ENCODE results near the gene LACRT.

LACRT gene

DNA sequence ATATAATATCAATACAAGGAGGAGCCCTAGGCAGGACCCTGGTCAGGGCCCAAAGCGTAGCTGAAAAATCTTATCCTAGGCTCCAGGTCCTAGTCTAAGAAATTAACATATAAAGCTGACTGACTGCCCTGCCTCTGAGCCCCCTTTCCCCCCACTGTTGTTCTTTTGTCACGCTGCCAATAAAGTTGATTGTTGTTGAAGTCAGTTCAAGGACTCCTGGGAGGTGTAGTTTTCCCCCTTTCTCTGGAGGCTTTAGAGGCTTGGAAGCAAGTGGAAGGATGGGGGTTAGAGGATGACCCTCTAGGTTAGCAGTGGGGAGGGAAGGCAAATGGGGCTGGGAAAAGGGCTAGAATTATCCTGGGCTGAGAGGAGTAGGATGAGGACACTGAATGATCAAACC lies 49.5 kb downstream of the LACRT start:
- no peak overlapping the region for H3K4me2 ChIP-seq (ENCODE audit: insufficient read depth, low read length)
- H3K4me3 ChIP-seq (ENCODE audit: low read depth in 1 of 2, low read length in 2 of 2), result no peak overlapping the region
- no peaks in the 10 kb centered on the region for H3K9me3 ChIP-seq (ENCODE audit: insufficient read depth, low read length, severe bottlenecking)
- no peak overlapping the region for H3K27ac ChIP-seq (ENCODE audit: low read length)
- H4K20me1 ChIP-seq (ENCODE audit: insufficient read depth, low read length), result no peaks in the 10 kb centered on the region
- TF ChIP-seq EZH2 (IDR thresholded peaks at IDR 0.05; ENCODE audit: borderline replicate concordance, low read depth, low read length, severe bottlenecking), result no peak
- TF ChIP-seq, protein P1, sequence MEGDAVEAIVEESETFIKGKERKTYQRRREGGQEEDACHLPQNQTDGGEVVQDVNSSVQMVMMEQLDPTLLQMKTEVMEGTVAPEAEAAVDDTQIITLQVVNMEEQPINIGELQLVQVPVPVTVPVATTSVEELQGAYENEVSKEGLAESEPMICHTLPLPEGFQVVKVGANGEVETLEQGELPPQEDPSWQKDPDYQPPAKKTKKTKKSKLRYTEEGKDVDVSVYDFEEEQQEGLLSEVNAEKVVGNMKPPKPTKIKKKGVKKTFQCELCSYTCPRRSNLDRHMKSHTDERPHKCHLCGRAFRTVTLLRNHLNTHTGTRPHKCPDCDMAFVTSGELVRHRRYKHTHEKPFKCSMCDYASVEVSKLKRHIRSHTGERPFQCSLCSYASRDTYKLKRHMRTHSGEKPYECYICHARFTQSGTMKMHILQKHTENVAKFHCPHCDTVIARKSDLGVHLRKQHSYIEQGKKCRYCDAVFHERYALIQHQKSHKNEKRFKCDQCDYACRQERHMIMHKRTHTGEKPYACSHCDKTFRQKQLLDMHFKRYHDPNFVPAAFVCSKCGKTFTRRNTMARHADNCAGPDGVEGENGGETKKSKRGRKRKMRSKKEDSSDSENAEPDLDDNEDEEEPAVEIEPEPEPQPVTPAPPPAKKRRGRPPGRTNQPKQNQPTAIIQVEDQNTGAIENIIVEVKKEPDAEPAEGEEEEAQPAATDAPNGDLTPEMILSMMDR (IDR thresholded peaks at IDR 0.05; ENCODE audit: borderline replicate concordance, extremely low read depth, low read length, poor library complexity, severe bottlenecking), result no peak
- H3K36me3 ChIP-seq (ENCODE audit: insufficient read depth, low read length), result no peaks in the 10 kb centered on the region
- no peaks in the 10 kb centered on the region for H3K4me1 ChIP-seq (ENCODE audit: insufficient read depth, low read length)
- no peak for ATAC-seq (ENCODE audit: insufficient read depth, low read depth)
- DNase-seq, result no peak
- H3K79me2 ChIP-seq (ENCODE audit: insufficient read depth, low read length), result no peaks in the 10 kb centered on the region
- H3K27me3 ChIP-seq (ENCODE audit: insufficient read depth, low read length, poor library complexity), result peaks cover 8% of the 10 kb centered on the region
- H3K9ac ChIP-seq (ENCODE audit: low read depth, low read length), result no peak overlapping the region
- H2AFZ ChIP-seq (ENCODE audit: low read depth, low read length), result no peak overlapping the region

DNA sequence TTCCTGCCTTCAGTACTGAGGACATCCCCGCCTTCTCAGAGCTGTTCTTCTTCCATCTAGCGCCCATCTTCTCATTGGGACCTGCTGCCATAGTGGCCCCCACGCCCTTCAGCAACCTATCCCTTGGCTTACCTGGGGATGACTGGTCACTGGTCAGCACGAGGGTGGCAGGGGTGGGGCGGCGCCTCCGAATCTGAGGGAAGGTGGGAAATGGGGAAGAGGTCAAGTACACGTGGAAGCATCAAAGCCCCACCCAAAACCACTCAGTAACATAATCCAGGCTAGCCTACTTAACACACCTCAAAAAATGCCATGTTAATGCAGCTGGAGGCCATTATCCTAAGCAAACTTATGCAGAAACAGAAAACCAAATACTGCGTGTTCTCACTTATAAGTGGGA lies 50.6 kb downstream of the LACRT start:
- H3K27ac ChIP-seq (ENCODE audit: low read length), result no peak overlapping the region
- no peak overlapping the region for H2AFZ ChIP-seq (ENCODE audit: low read depth, low read length)
- H3K27me3 ChIP-seq (ENCODE audit: insufficient read depth, low read length, poor library complexity), result peaks cover 8% of the 10 kb centered on the region
- no peaks in the 10 kb centered on the region for H3K79me2 ChIP-seq (ENCODE audit: insufficient read depth, low read length)
- H3K9ac ChIP-seq (ENCODE audit: low read depth, low read length), result no peak overlapping the region
- DNase-seq (no peak), ATAC-seq (ENCODE audit: insufficient read depth, low read depth) (no peak)
- H3K36me3 ChIP-seq (ENCODE audit: insufficient read depth, low read length), result no peaks in the 10 kb centered on the region
- H4K20me1 ChIP-seq (ENCODE audit: insufficient read depth, low read length), result no peaks in the 10 kb centered on the region
- H3K9me3 ChIP-seq (ENCODE audit: insufficient read depth, low read length, severe bottlenecking), result no peaks in the 10 kb centered on the region
- H3K4me1 ChIP-seq (ENCODE audit: insufficient read depth, low read length), result peaks cover 5% of the 10 kb centered on the region
- no peak for TF ChIP-seq EZH2 (IDR thresholded peaks at IDR 0.05; ENCODE audit: borderline replicate concordance, low read depth, low read length, severe bottlenecking)
- TF ChIP-seq, protein P1 (IDR thresholded peaks at IDR 0.05; ENCODE audit: borderline replicate concordance, extremely low read depth, low read length, poor library complexity, severe bottlenecking), result no peak
- no peak overlapping the region for H3K4me2 ChIP-seq (ENCODE audit: insufficient read depth, low read length)
- no peak overlapping the region for H3K4me3 ChIP-seq (ENCODE audit: low read depth in 1 of 2, low read length in 2 of 2)

DNA sequence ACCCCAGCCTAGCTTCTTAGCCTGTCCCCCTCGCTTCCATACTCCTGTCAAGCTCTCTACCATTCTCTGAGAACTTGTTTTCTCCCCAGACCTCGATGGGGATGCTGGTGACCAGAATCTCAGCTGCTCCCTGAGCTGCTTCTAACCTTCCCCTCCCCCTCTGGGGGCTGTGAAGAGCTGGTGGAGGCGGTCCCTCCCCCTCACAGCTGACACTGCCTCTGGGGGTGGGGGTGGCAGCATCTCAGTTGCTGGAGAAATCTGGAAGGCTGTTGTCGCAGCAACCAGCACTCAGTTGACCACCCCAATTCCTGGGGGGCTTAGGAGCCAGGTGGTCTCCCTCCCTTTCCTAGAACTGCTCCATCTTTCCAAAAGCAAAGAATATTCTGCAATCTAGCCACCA lies 51.0 kb downstream of the LACRT start:
- Histone ChIP-seq H3K27ac (ENCODE audit: low read length) (no peak overlapping the region), H3K79me2 (ENCODE audit: insufficient read depth, low read length) (no peaks in the 10 kb centered on the region), H2AFZ (ENCODE audit: low read depth, low read length) (no peak overlapping the region), H3K4me1 (ENCODE audit: insufficient read depth, low read length) (peaks cover 5% of the 10 kb centered on the region), H3K4me2 (ENCODE audit: insufficient read depth, low read length) (no peak overlapping the region), H3K4me3 (ENCODE audit: low read depth in 1 of 2, low read length in 2 of 2) (no peak overlapping the region), H3K36me3 (ENCODE audit: insufficient read depth, low read length) (no peaks in the 10 kb centered on the region), H3K9me3 (ENCODE audit: insufficient read depth, low read length, severe bottlenecking) (no peaks in the 10 kb centered on the region), H3K9ac (ENCODE audit: low read depth, low read length) (no peak overlapping the region), H4K20me1 (ENCODE audit: insufficient read depth, low read length) (no peaks in the 10 kb centered on the region), H3K27me3 (ENCODE audit: insufficient read depth, low read length, poor library complexity) (peaks cover 8% of the 10 kb centered on the region)
- no peak for ATAC-seq (ENCODE audit: insufficient read depth, low read depth)
- DNase-seq, result no peak
- no peak for TF ChIP-seq EZH2 (IDR thresholded peaks at IDR 0.05; ENCODE audit: borderline replicate concordance, low read depth, low read length, severe bottlenecking)
- TF ChIP-seq, protein P1 (IDR thresholded peaks at IDR 0.05; ENCODE audit: borderline replicate concordance, extremely low read depth, low read length, poor library complexity, severe bottlenecking), result no peak

GRCh38 chr12:54581412-54581811 lies 53.3 kb downstream of the LACRT start:
- Histone ChIP-seq H3K27ac (ENCODE audit: low read length) (no peak overlapping the region), H3K4me2 (ENCODE audit: insufficient read depth, low read length) (no peak overlapping the region), H2AFZ (ENCODE audit: low read depth, low read length) (no peak overlapping the region), H3K79me2 (ENCODE audit: insufficient read depth, low read length) (no peaks in the 10 kb centered on the region), H3K9me3 (ENCODE audit: insufficient read depth, low read length, severe bottlenecking) (no peaks in the 10 kb centered on the region), H3K27me3 (ENCODE audit: insufficient read depth, low read length, poor library complexity) (peaks cover 5% of the 10 kb centered on the region), H3K9ac (ENCODE audit: low read depth, low read length) (no peak overlapping the region), H3K4me3 (ENCODE audit: low read depth in 1 of 2, low read length in 2 of 2) (no peak overlapping the region), H3K4me1 (ENCODE audit: insufficient read depth, low read length) (peaks cover 5% of the 10 kb centered on the region), H4K20me1 (ENCODE audit: insufficient read depth, low read length) (0 out of 2 replicates have a peak, but pooled peaks cover 2% of the 10 kb centered on the region), H3K36me3 (ENCODE audit: insufficient read depth, low read length) (peaks cover 5% of the 10 kb centered on the region)
- TF ChIP-seq, protein P1 (IDR thresholded peaks at IDR 0.05; ENCODE audit: borderline replicate concordance, extremely low read depth, low read length, poor library complexity, severe bottlenecking), result no peak
- TF ChIP-seq EZH2 (IDR thresholded peaks at IDR 0.05; ENCODE audit: borderline replicate concordance, low read depth, low read length, severe bottlenecking), result no peak
- DNase-seq (no peak), ATAC-seq (ENCODE audit: insufficient read depth, low read depth) (no peak)

All from DND-41 (cell line).